Esophagus squamous epithelium (tissue), 4 donors: ENCODE data around the gene RAB3GAP1.

Source experiments
- POLR2A ChIP-seq, 4 donors: fragments of 450-650 bp; IDR thresholded peaks; one replicate each; pipeline ENCODE4 v1.6.1; 2017; ENCODE audit warnings: antibody characterized with exemption in 4 of 4, mild to moderate bottlenecking in 4 of 4, moderate library complexity in 3 of 4
- TF ChIP-seq, protein P1 (sequence below), 6 experiments: fragments of 450-650 bp in 4 of 6; fragments of 200-600 bp in 2 of 6; sonication (generic) in 2 of 6; IDR thresholded peaks; one replicate each; pipeline ENCODE4 v1.5.1; 2016 to 2019; ENCODE audit warnings: antibody characterized with exemption in 6 of 6, mild to moderate bottlenecking in 4 of 6, moderate library complexity in 4 of 6

DNA sequence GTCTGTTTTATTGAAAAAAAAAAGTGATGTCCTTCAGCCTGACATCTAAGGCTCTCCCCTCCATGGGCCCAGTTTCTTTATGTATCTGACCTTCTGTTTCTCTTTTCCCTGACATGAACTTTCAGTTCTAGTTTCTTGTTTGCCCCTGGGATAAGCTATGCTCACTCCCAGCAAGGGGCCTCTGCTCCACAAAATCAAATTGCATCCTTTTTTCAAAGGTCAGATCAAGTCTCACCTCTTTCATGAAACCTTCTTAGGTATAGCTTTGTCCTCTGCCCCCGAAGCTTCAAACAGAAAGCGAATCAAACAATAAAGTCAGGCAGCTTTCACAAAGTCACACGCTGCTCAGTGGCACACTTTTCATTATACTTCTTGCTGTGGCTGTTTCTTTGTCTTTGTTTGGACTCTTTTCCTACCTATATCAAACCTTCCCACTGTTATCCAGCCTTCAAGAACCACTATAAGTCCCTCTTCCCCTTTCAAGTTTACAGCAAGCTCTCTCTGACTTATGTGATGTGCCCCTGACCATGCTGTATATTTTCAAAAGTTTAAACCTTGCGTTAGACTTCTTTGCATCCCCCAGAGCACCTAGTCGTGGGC is 28.1 kb upstream of the RAB3GAP1 start:
- TF ChIP-seq, protein P1, sequence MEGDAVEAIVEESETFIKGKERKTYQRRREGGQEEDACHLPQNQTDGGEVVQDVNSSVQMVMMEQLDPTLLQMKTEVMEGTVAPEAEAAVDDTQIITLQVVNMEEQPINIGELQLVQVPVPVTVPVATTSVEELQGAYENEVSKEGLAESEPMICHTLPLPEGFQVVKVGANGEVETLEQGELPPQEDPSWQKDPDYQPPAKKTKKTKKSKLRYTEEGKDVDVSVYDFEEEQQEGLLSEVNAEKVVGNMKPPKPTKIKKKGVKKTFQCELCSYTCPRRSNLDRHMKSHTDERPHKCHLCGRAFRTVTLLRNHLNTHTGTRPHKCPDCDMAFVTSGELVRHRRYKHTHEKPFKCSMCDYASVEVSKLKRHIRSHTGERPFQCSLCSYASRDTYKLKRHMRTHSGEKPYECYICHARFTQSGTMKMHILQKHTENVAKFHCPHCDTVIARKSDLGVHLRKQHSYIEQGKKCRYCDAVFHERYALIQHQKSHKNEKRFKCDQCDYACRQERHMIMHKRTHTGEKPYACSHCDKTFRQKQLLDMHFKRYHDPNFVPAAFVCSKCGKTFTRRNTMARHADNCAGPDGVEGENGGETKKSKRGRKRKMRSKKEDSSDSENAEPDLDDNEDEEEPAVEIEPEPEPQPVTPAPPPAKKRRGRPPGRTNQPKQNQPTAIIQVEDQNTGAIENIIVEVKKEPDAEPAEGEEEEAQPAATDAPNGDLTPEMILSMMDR (IDR thresholded peaks at IDR 0.05), result no peak
- no peak for TF ChIP-seq POLR2A (IDR thresholded peaks at IDR 0.05)
